GM23338 (cell line): Measurements from ENCODE around the gene NSD2. TPM values are rescaled to one million over a fixed set of nuclear protein-coding genes. Genes with fewer than 3 reads are reported as not detected.

Source experiments
- ATAC-seq: fragments of 200-7000 bp; cut with Tn5 transposase; 3 replicates; pipeline ENCODE4 v1.9.1; 2020
- DNase-seq: peaks from one replicate; pipeline ENCODE4 v3.0.0-alpha.2; 2015; ENCODE audit warnings: low spot score
- H2AFZ ChIP-seq: fragments of 200-600 bp; sonication (generic); 2 replicates; pipeline ENCODE4 v1.8.0; 2016; ENCODE audit warnings: antibody characterized with exemption, mild to moderate bottlenecking, moderate library complexity
- H3F3A ChIP-seq: fragments of 200-600 bp; sonication (generic); replicated peaks from 2 replicates; pipeline ENCODE4 v1.8.0; 2017; ENCODE audit warnings: antibody characterized with exemption, mixed run types, low read depth
- H3K27ac ChIP-seq: fragments of 200-600 bp; sonication (generic); 2 replicates; pipeline ENCODE4 v1.6.1; 2016; ENCODE audit warnings: low read depth
- H3K27me3 ChIP-seq: fragments of 200-600 bp; sonication (generic); 2 replicates; pipeline ENCODE4 v1.8.0; 2016; ENCODE audit warnings: mild to moderate bottlenecking, mixed run types, moderate library complexity; ENCODE audit not compliant: insufficient read depth
- H3K36me3 ChIP-seq: fragments of 200-600 bp; sonication (generic); 2 replicates; pipeline ENCODE4 v1.8.0; 2016; ENCODE audit warnings: mild to moderate bottlenecking; ENCODE audit not compliant: insufficient read depth
- H3K4me1 ChIP-seq: fragments of 200-600 bp; sonication (generic); 2 replicates; pipeline ENCODE4 v1.8.0; 2016; ENCODE audit warnings: mild to moderate bottlenecking, moderate library complexity; ENCODE audit not compliant: insufficient read depth
- H3K4me2 ChIP-seq: fragments of 200-600 bp; sonication (generic); 2 replicates; pipeline ENCODE4 v1.7.1; 2017; ENCODE audit warnings: mixed run types
- H3K4me3 ChIP-seq: fragments of 200-600 bp; sonication (generic); 2 replicates; pipeline ENCODE4 v1.6.1; 2016; ENCODE audit warnings: mixed run types
- H3K79me2 ChIP-seq: fragments of 200-600 bp; sonication (generic); replicated peaks from 2 replicates; pipeline ENCODE4 v1.8.0; 2017; ENCODE audit warnings: mild to moderate bottlenecking; ENCODE audit not compliant: insufficient read depth
- H3K9me2 ChIP-seq: fragments of 200-600 bp; sonication (generic); 2 replicates; pipeline ENCODE4 v1.8.0; 2017; ENCODE audit not compliant: insufficient read depth
- H4K20me1 ChIP-seq: fragments of 200-600 bp; sonication (generic); replicated peaks from 2 replicates; pipeline ENCODE4 v1.8.0; 2017; ENCODE audit warnings: mild to moderate bottlenecking; ENCODE audit not compliant: insufficient read depth
- H3K27ac Mint-ChIP-seq: 2 replicates; pipeline ENCODE4 v1.8.0; 2020; ENCODE audit warnings: inconsistent platforms, mild to moderate bottlenecking, moderate library complexity, mixed read lengths
- H3K27me3 Mint-ChIP-seq: 3 replicates; pipeline ENCODE4 v1.8.0; 2022; ENCODE audit warnings: low read depth, mild to moderate bottlenecking, moderate library complexity, mixed read lengths, inconsistent platforms; ENCODE audit not compliant: insufficient read depth, poor library complexity
- H3K36me3 Mint-ChIP-seq: 3 replicates; pipeline ENCODE4 v1.8.0; 2021; ENCODE audit warnings: low read depth, mild to moderate bottlenecking, inconsistent platforms, moderate library complexity, mixed read lengths
- H3K4me1 Mint-ChIP-seq: 3 replicates; pipeline ENCODE4 v1.8.0; 2020; ENCODE audit warnings: mild to moderate bottlenecking, inconsistent platforms, mixed read lengths
- H3K4me3 Mint-ChIP-seq: 3 replicates; pipeline ENCODE4 v1.8.0; 2021; ENCODE audit warnings: moderate library complexity, mild to moderate bottlenecking, inconsistent platforms, mixed read lengths
- H3K9me3 Mint-ChIP-seq: 3 replicates; pipeline ENCODE4 v1.8.0; 2020; ENCODE audit warnings: moderate library complexity, mild to moderate bottlenecking, inconsistent platforms, mixed read lengths
- CREB1 ChIP-seq: fragments of 250-450 bp; sonication (Bioruptor Pico); IDR thresholded peaks from 2 replicates; pipeline ENCODE4 v1.5.0; 2020; ENCODE audit warnings: low read depth, mild to moderate bottlenecking, moderate library complexity
- EZH2 ChIP-seq: fragments of 200-600 bp; sonication (generic); IDR thresholded peaks from one replicate; pipeline ENCODE4 v1.8.0; 2017; ENCODE audit warnings: antibody characterized with exemption, mild to moderate bottlenecking, low read depth; ENCODE audit not compliant: unreplicated experiment
- EZH2phosphoT487 ChIP-seq: fragments of 200-600 bp; sonication (generic); IDR thresholded peaks from one replicate; pipeline ENCODE4 v1.8.1; 2018; ENCODE audit warnings: antibody characterized with exemption; ENCODE audit not compliant: unreplicated experiment
- NANOG ChIP-seq: IDR thresholded peaks from 2 replicates; pipeline ENCODE4 v1.6.1; 2016; ENCODE audit warnings: antibody characterized with exemption, borderline replicate concordance
- POLR2AphosphoS5 ChIP-seq: IDR thresholded peaks from 2 replicates; pipeline ENCODE4 v1.6.1; 2016; ENCODE audit warnings: antibody characterized with exemption, low read depth
- STAT1 ChIP-seq: IDR thresholded peaks from one replicate; pipeline ENCODE4 v1.6.1; 2016; ENCODE audit warnings: antibody characterized with exemption; ENCODE audit not compliant: unreplicated experiment
- ZNF114 ChIP-seq: fragments of 250-450 bp; sonication (Bioruptor Pico); IDR thresholded peaks from 2 replicates; pipeline ENCODE4 v1.5.0; 2020; ENCODE audit warnings: mild to moderate bottlenecking, moderate library complexity
- polyA plus RNA-seq: library from polyadenylated mRNA; unstranded; fragments of >200 nt; fragmentation: Nextera tagmentation; extraction: Ambion mirVana; gene quantifications from 2 replicates; pipeline ENCODE4 v1.2.1, GENCODE V29; 2016
- total RNA-seq: library from RNA; depleted of rRNA; stranded (reverse); fragments of >200 nt; shearing (Covaris generic); gene quantifications from 2 replicates; pipeline ENCODE4 v1.2.3, GENCODE V29; 2014
- TF ChIP-seq, protein P1 (sequence below): IDR thresholded peaks from 2 replicates; pipeline ENCODE4 v1.6.1; 2016; ENCODE audit warnings: antibody characterized with exemption
- TF ChIP-seq, protein P2 (sequence below): IDR thresholded peaks from one replicate; pipeline ENCODE4 v1.6.1; 2018; ENCODE audit warnings: antibody characterized with exemption; ENCODE audit not compliant: unreplicated experiment
- TF ChIP-seq, protein P3 (sequence below): fragments of 250-450 bp; sonication (Bioruptor Pico); IDR thresholded peaks from 2 replicates; pipeline ENCODE4 v1.5.0; 2020; ENCODE audit warnings: mild to moderate bottlenecking, moderate library complexity

The NSD2 gene
- total and polyA plus RNA-seq, 2 experiments from 2014 or later, result 33.5 to 84.4 TPM

DNA sequence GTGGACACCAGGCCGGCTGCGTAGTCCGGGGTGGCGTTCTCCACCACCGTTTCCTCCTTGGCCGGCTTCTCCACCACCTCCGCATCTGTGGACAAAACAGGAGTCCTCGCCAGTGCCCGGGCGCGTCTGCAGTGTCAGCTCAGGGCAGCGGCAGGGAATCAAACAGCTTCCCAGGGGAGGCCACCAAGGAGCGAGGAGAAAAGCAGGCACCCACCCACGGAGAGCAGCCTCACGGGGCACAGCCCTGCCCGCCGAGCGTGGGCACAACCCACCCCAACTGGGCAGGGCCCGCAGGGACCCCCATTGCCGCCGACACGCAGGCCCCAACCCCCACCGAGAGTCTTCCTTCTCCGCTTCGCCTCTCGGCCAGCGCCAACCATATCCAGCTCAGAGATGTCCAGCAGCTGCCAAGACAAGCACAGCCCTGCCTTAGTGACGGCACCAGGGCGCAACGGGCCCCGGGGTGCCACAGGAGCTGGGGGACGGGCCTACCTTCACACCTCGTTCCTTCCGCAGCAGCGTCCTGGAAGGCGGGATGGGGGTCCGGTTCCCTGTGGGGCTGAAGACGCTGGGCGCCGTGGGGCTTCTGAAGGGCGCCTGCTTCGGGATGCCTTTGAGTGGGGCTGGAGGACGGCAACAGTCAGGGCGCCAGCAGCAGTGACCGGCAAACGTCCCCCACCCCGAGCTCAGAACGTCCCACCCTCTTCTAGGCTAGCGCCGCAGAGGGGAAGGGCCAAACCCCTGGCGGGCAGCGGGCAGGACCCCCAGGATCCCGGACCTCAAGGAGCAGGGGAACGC lies 114.8 kb downstream of the NSD2 start:
- Histone ChIP-seq H3K79me2 (peaks cover 8% of the 10 kb centered on the region), H3K4me2 (no peak overlapping the region), H3K4me1 (no peaks in the 10 kb centered on the region), H4K20me1 (peaks cover 12% of the 10 kb centered on the region), H3F3A (peaks cover 5% of the 10 kb centered on the region; the same call in 1 of the 2 replicates), H3K27me3 (no peaks in the 10 kb centered on the region), H2AFZ (no peak overlapping the region), H3K36me3 (no peaks in the 10 kb centered on the region; the same call in 1 of the 2 replicates), H3K27ac (no peak overlapping the region), H3K9me2 (no peaks in the 10 kb centered on the region), H3K4me3 (no peak overlapping the region)
- no peaks in the 10 kb centered on the region for H3K27me3 Mint-ChIP-seq
- no peak overlapping the region for H3K4me3 Mint-ChIP-seq
- H3K27ac Mint-ChIP-seq, result no peak overlapping the region
- H3K9me3 Mint-ChIP-seq, result no peaks in the 10 kb centered on the region
- peaks cover 47% of the 10 kb centered on the region for H3K36me3 Mint-ChIP-seq
- H3K4me1 Mint-ChIP-seq, result peaks cover 4% of the 10 kb centered on the region; the same call in 2 of the 3 replicates
- TF ChIP-seq ZNF114 (CRISPR knock-in tag) (no peak), CREB1 (no peak), NANOG (no peak), EZH2phosphoT487 (no peak), STAT1 (no peak), POLR2AphosphoS5 (no peak)
- TF ChIP-seq, protein P1, sequence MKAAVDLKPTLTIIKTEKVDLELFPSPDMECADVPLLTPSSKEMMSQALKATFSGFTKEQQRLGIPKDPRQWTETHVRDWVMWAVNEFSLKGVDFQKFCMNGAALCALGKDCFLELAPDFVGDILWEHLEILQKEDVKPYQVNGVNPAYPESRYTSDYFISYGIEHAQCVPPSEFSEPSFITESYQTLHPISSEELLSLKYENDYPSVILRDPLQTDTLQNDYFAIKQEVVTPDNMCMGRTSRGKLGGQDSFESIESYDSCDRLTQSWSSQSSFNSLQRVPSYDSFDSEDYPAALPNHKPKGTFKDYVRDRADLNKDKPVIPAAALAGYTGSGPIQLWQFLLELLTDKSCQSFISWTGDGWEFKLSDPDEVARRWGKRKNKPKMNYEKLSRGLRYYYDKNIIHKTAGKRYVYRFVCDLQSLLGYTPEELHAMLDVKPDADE, result no peak
- TF ChIP-seq, protein P2, sequence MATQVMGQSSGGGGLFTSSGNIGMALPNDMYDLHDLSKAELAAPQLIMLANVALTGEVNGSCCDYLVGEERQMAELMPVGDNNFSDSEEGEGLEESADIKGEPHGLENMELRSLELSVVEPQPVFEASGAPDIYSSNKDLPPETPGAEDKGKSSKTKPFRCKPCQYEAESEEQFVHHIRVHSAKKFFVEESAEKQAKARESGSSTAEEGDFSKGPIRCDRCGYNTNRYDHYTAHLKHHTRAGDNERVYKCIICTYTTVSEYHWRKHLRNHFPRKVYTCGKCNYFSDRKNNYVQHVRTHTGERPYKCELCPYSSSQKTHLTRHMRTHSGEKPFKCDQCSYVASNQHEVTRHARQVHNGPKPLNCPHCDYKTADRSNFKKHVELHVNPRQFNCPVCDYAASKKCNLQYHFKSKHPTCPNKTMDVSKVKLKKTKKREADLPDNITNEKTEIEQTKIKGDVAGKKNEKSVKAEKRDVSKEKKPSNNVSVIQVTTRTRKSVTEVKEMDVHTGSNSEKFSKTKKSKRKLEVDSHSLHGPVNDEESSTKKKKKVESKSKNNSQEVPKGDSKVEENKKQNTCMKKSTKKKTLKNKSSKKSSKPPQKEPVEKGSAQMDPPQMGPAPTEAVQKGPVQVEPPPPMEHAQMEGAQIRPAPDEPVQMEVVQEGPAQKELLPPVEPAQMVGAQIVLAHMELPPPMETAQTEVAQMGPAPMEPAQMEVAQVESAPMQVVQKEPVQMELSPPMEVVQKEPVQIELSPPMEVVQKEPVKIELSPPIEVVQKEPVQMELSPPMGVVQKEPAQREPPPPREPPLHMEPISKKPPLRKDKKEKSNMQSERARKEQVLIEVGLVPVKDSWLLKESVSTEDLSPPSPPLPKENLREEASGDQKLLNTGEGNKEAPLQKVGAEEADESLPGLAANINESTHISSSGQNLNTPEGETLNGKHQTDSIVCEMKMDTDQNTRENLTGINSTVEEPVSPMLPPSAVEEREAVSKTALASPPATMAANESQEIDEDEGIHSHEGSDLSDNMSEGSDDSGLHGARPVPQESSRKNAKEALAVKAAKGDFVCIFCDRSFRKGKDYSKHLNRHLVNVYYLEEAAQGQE, result no peak
- ATAC-seq (no peak), DNase-seq (no peak)

DNA sequence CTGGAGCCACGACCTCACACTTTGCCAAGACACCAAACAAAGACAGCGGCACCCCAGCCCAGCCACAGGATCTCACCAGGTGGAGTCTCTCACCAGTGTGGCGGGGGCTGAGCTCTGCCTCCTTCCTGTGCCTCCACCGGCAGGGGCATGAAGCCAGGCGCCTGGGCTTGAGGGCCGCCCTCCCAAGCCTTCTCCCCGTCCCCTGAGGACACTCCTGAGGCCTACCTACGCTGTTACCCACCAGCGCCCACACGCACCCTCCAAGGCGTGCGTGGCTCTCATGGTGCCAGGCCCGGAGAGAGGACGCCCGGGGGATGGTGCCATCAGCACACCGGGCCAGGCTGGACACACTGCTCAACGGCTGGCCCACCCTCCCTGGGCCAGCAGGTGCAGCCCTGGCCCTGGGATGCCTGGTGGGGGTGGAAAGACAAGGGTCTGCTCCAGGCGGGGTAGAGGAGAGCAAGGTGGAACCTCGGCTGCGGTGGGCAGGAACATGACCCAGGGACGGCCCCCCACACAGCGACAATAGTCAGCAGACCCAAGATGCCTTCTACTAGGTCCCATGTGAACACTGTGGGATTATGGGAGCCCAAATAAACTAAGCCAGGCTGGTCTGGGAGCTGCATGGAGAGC lies 115.5 kb downstream of the NSD2 start:
- no peak overlapping the region for H3K4me2 ChIP-seq
- H3K36me3 Mint-ChIP-seq, result peaks cover 47% of the 10 kb centered on the region
- H3K79me2 ChIP-seq, result peaks cover 15% of the 10 kb centered on the region
- H3K27ac ChIP-seq, result no peak overlapping the region
- H3K4me1 Mint-ChIP-seq, result no peaks in the 10 kb centered on the region; the same call in 2 of the 3 replicates
- peaks cover 17% of the 10 kb centered on the region for H4K20me1 ChIP-seq
- H3F3A ChIP-seq, result peaks cover under 1% of the 10 kb centered on the region; the same call in 1 of the 2 replicates
- no peaks in the 10 kb centered on the region for H3K27me3 Mint-ChIP-seq
- DNase-seq, result no peak
- H3K27me3 ChIP-seq, result no peaks in the 10 kb centered on the region
- no peaks in the 10 kb centered on the region for H3K4me1 ChIP-seq
- no peak overlapping the region for H3K4me3 ChIP-seq
- ATAC-seq, result no peak
- no peak overlapping the region for H3K27ac Mint-ChIP-seq
- H3K9me3 Mint-ChIP-seq, result no peaks in the 10 kb centered on the region
- H3K9me2 ChIP-seq, result no peaks in the 10 kb centered on the region
- H2AFZ ChIP-seq, result no peak overlapping the region
- no peaks in the 10 kb centered on the region; the same call in 1 of the 2 replicates for H3K36me3 ChIP-seq
- no peak overlapping the region for H3K4me3 Mint-ChIP-seq
- TF ChIP-seq, protein P3, sequence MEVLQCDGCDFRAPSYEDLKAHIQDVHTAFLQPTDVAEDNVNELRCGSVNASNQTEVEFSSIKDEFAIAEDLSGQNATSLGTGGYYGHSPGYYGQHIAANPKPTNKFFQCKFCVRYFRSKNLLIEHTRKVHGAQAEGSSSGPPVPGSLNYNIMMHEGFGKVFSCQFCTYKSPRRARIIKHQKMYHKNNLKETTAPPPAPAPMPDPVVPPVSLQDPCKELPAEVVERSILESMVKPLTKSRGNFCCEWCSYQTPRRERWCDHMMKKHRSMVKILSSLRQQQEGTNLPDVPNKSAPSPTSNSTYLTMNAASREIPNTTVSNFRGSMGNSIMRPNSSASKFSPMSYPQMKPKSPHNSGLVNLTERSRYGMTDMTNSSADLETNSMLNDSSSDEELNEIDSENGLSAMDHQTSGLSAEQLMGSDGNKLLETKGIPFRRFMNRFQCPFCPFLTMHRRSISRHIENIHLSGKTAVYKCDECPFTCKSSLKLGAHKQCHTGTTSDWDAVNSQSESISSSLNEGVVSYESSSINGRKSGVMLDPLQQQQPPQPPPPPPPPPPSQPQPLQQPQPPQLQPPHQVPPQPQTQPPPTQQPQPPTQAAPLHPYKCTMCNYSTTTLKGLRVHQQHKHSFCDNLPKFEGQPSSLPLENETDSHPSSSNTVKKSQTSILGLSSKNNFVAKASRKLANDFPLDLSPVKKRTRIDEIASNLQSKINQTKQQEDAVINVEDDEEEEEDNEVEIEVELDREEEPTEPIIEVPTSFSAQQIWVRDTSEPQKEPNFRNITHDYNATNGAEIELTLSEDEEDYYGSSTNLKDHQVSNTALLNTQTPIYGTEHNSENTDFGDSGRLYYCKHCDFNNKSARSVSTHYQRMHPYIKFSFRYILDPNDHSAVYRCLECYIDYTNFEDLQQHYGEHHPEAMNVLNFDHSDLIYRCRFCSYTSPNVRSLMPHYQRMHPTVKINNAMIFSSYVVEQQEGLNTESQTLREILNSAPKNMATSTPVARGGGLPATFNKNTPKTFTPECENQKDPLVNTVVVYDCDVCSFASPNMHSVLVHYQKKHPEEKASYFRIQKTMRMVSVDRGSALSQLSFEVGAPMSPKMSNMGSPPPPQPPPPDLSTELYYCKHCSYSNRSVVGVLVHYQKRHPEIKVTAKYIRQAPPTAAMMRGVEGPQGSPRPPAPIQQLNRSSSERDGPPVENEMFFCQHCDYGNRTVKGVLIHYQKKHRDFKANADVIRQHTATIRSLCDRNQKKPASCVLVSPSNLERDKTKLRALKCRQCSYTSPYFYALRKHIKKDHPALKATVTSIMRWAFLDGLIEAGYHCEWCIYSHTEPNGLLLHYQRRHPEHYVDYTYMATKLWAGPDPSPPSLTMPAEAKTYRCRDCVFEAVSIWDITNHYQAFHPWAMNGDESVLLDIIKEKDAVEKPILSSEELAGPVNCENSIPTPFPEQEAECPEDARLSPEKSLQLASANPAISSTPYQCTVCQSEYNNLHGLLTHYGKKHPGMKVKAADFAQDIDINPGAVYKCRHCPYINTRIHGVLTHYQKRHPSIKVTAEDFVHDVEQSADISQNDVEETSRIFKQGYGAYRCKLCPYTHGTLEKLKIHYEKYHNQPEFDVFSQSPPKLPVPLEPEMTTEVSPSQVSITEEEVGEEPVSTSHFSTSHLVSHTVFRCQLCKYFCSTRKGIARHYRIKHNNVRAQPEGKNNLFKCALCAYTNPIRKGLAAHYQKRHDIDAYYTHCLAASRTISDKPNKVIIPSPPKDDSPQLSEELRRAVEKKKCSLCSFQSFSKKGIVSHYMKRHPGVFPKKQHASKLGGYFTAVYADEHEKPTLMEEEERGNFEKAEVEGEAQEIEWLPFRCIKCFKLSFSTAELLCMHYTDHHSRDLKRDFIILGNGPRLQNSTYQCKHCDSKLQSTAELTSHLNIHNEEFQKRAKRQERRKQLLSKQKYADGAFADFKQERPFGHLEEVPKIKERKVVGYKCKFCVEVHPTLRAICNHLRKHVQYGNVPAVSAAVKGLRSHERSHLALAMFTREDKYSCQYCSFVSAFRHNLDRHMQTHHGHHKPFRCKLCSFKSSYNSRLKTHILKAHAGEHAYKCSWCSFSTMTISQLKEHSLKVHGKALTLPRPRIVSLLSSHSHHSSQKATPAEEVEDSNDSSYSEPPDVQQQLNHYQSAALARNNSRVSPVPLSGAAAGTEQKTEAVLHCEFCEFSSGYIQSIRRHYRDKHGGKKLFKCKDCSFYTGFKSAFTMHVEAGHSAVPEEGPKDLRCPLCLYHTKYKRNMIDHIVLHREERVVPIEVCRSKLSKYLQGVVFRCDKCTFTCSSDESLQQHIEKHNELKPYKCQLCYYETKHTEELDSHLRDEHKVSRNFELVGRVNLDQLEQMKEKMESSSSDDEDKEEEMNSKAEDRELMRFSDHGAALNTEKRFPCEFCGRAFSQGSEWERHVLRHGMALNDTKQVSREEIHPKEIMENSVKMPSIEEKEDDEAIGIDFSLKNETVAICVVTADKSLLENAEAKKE, result no peak
- TF ChIP-seq POLR2AphosphoS5 (no peak), EZH2 (no peak)
